Neural cell (in vitro differentiated cells): ENCODE measurements around the gene MPDZ.

Experiments used
- EP300 ChIP-seq: fragments of 450-650 bp; conservative IDR thresholded peaks from 2 replicates; pipeline ENCODE4 v1.6.1; 2014; ENCODE audit warnings: antibody characterized with exemption, mild to moderate bottlenecking, moderate library complexity; ENCODE audit not compliant: poor library complexity, severe bottlenecking
- EZH2 ChIP-seq: fragments of 200-600, 300-800 bp; shearing (Covaris generic), sonication (generic); IDR thresholded peaks from 2 replicates; pipeline ENCODE4 v1.6.1; 2014; ENCODE audit warnings: antibody characterized with exemption, low read length, borderline replicate concordance, mild to moderate bottlenecking; ENCODE audit not compliant: insufficient read depth, poor library complexity, severe bottlenecking
- POLR2AphosphoS5 ChIP-seq: IDR thresholded peaks from 2 replicates; pipeline ENCODE4 v1.6.1; 2012
- SMC3 ChIP-seq: fragments of 450-650 bp; conservative IDR thresholded peaks from 2 replicates; pipeline ENCODE4 v1.6.1; 2014; ENCODE audit warnings: antibody characterized with exemption, mild to moderate bottlenecking, moderate library complexity; ENCODE audit not compliant: poor library complexity
- TAF1 ChIP-seq: IDR thresholded peaks from 2 replicates; pipeline ENCODE4 v1.6.1; 2012; ENCODE audit warnings: low read depth
- TF ChIP-seq, protein P1 (sequence below): fragments of 450-650 bp; IDR thresholded peaks from 2 replicates; pipeline ENCODE4 v1.5.1; 2014; ENCODE audit warnings: antibody characterized with exemption, mild to moderate bottlenecking, moderate library complexity; ENCODE audit not compliant: poor library complexity, severe bottlenecking

DNA sequence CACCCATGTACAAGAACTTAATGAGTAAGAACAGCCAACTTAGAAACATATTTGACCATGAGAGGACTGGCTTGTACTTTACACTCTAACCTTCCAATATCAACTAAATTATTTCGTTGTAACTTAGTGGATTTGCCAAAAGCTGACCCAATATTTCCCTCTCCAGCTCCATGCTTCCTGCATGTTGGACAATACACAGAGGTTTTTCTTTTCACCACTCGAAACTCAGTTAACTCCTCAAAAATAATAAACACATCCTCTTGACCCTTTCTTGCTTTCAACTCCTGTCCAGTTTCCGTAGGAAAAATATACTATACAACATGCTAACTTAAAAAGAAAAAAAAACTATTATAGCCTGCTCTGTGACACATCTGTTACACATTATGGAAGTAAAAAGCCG lies 188.9 kb downstream of the MPDZ start:
- TF ChIP-seq, protein P1, sequence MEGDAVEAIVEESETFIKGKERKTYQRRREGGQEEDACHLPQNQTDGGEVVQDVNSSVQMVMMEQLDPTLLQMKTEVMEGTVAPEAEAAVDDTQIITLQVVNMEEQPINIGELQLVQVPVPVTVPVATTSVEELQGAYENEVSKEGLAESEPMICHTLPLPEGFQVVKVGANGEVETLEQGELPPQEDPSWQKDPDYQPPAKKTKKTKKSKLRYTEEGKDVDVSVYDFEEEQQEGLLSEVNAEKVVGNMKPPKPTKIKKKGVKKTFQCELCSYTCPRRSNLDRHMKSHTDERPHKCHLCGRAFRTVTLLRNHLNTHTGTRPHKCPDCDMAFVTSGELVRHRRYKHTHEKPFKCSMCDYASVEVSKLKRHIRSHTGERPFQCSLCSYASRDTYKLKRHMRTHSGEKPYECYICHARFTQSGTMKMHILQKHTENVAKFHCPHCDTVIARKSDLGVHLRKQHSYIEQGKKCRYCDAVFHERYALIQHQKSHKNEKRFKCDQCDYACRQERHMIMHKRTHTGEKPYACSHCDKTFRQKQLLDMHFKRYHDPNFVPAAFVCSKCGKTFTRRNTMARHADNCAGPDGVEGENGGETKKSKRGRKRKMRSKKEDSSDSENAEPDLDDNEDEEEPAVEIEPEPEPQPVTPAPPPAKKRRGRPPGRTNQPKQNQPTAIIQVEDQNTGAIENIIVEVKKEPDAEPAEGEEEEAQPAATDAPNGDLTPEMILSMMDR: no peak
- TF ChIP-seq EP300 (no peak), EZH2 (no peak), POLR2AphosphoS5 (no peak), SMC3 (no peak), TAF1 (no peak)
